CD14-positive monocyte (primary cell): ENCODE data around the gene AKTIP. TPM values are rescaled to one million over a fixed set of nuclear protein-coding genes. Genes with fewer than 3 reads are reported as not detected.

Source experiments
- DNase-seq, 3 donors: peaks; one replicate each; pipeline ENCODE4 v3.0.0-alpha.2; 2011 to 2022
- H2AFZ ChIP-seq: 2 replicates; pipeline ENCODE4 v1.6.0; 2012; ENCODE audit warnings: mild to moderate bottlenecking, low read depth, low read length, inconsistent platforms; ENCODE audit not compliant: insufficient read depth, poor library complexity, severe bottlenecking
- H3K27ac ChIP-seq, 2 donors: 1 replicate in 1 of 2; 2 replicates in 1 of 2; pipeline ENCODE4 v1.5.1; 2012 to 2013; ENCODE audit warnings: low read length in 2 of 2, control low read depth in 1 of 2, inconsistent platforms in 1 of 2, low read depth in 1 of 2, mild to moderate bottlenecking in 1 of 2
- H3K27me3 ChIP-seq, 2 donors: one replicate each; pipeline versions ENCODE4 v1.6.0 to v1.6.1; 2011 to 2013; ENCODE audit warnings: low read length in 2 of 2; ENCODE audit not compliant: control insufficient read depth in 2 of 2, insufficient read depth in 2 of 2
- H3K36me3 ChIP-seq, 2 donors: replicated peaks in 1 of 2; 1 replicate in 1 of 2; 2 replicates in 1 of 2; pipeline versions ENCODE4 v1.5.1 to v1.6.1; 2012 to 2013; ENCODE audit warnings: low read length in 2 of 2, control low read depth in 1 of 2, inconsistent platforms in 1 of 2, mild to moderate bottlenecking in 1 of 2; ENCODE audit not compliant: insufficient read depth in 2 of 2, control insufficient read depth in 1 of 2
- H3K4me1 ChIP-seq, 2 donors: 1 replicate in 1 of 2; 2 replicates in 1 of 2; pipeline versions ENCODE4 v1.5.1 to v1.6.1; 2012 to 2013; ENCODE audit warnings: low read length in 2 of 2, control low read depth in 1 of 2, inconsistent platforms in 1 of 2, mild to moderate bottlenecking in 1 of 2, moderate library complexity in 1 of 2; ENCODE audit not compliant: insufficient read depth in 2 of 2, control insufficient read depth in 1 of 2
- H3K4me2 ChIP-seq: replicated peaks from 2 replicates; pipeline ENCODE3; 2012; ENCODE audit warnings: low read length, moderate library complexity, mild to moderate bottlenecking; ENCODE audit not compliant: poor library complexity, severe bottlenecking; ENCODE audit errors: extremely low read depth
- H3K4me3 ChIP-seq, 3 experiments: fragments of 200-600 bp in 1 of 3; sonication (generic) in 1 of 3; replicated peaks in 1 of 3; 1 replicate in 2 of 3; 2 replicates in 1 of 3; pipeline ENCODE4 v1.5.1; 2011 to 2013; ENCODE audit warnings: low read length in 3 of 3, mild to moderate bottlenecking in 3 of 3, control low read depth in 2 of 3, low read depth in 2 of 3, inconsistent platforms in 1 of 3, moderate library complexity in 1 of 3
- H3K79me2 ChIP-seq: 2 replicates; pipeline ENCODE4 v1.6.0; 2012; ENCODE audit warnings: mild to moderate bottlenecking, control low read depth, inconsistent platforms, low read length, moderate library complexity; ENCODE audit not compliant: insufficient read depth
- H3K9ac ChIP-seq: 2 replicates; pipeline ENCODE4 v1.6.0; 2017; ENCODE audit warnings: low read length, mild to moderate bottlenecking; ENCODE audit not compliant: insufficient read depth, poor library complexity, severe bottlenecking
- H3K9me3 ChIP-seq, 2 donors: replicated peaks in 1 of 2; 1 replicate in 1 of 2; 2 replicates in 1 of 2; pipeline versions ENCODE4 v1.5.1 to v1.6.1; 2012 to 2013; ENCODE audit warnings: low read length in 2 of 2, control low read depth in 1 of 2; ENCODE audit not compliant: control insufficient read depth in 1 of 2, insufficient read depth in 1 of 2
- H4K20me1 ChIP-seq: 2 replicates; pipeline ENCODE4 v1.6.0; 2012; ENCODE audit warnings: mild to moderate bottlenecking, low read length, control low read depth, moderate library complexity; ENCODE audit not compliant: insufficient read depth
- H3K27ac Mint-ChIP-seq, 7 donors: one replicate each; pipeline ENCODE4 v1.8.0; 2020; ENCODE audit warnings: mild to moderate bottlenecking in 7 of 7, mixed read lengths in 7 of 7, moderate library complexity in 6 of 7, inconsistent platforms in 2 of 7
- H3K27me3 Mint-ChIP-seq, 3 donors: one replicate each; pipeline ENCODE4 v1.8.0; 2021 to 2022; ENCODE audit warnings: low read depth in 3 of 3, mild to moderate bottlenecking in 3 of 3, mixed read lengths in 3 of 3, moderate library complexity in 3 of 3, inconsistent platforms in 1 of 3
- H3K36me3 Mint-ChIP-seq, 2 donors: one replicate each; pipeline ENCODE4 v1.8.0; 2020; ENCODE audit warnings: mixed read lengths in 2 of 2, inconsistent platforms in 1 of 2, mild to moderate bottlenecking in 1 of 2
- H3K4me1 Mint-ChIP-seq: one replicate; pipeline ENCODE4 v1.8.0; 2020; ENCODE audit warnings: mild to moderate bottlenecking, mixed read lengths
- H3K4me3 Mint-ChIP-seq, 2 donors: one replicate each; pipeline ENCODE4 v1.8.0; 2020; ENCODE audit warnings: mild to moderate bottlenecking in 2 of 2, mixed read lengths in 2 of 2, moderate library complexity in 1 of 2
- H3K9me3 Mint-ChIP-seq, 7 donors: one replicate each; pipeline ENCODE4 v1.8.0; 2020 to 2022; ENCODE audit warnings: mixed read lengths in 7 of 7, mild to moderate bottlenecking in 6 of 7, moderate library complexity in 6 of 7, inconsistent platforms in 2 of 7
- WGBS: methylation state at CpG from one replicate; pipeline ENCODE4 v1.1.5; 2013; ENCODE audit warnings: missing lambda C conversion rate; ENCODE audit not compliant: insufficient coverage; 5-methylcytosine and 5-hydroxymethylcytosine counted together
- intact Hi-C, 2 donors: fragments of 100-400 bp; cut with micrococcal nuclease; formaldehyde crosslinking; loops; one replicate each; pipeline versions ENCODE4 v1.15.0 to v1.15.1; 2023
- polyA plus RNA-seq, 3 donors: library from polyadenylated mRNA; depleted of rRNA in 1 of 3; unstranded in 2 of 3; stranded (reverse) in 1 of 3; fragments of 300-500 nt in 2 of 3; fragments of >200 nt in 1 of 3; fragmentation: Illumina TruSeq in 2 of 3; gene quantifications; 1 replicate in 2 of 3; 2 replicates in 1 of 3; pipeline ENCODE4 v1.2.3, GENCODE V29; 2012 to 2021
- TF ChIP-seq, protein P1 (sequence below): fragments of 200-600 bp; IDR thresholded peaks from one replicate; pipeline ENCODE4 v1.8.0; 2022; ENCODE audit warnings: antibody characterized with exemption, mild to moderate bottlenecking

AKTIP gene
- polyA plus RNA-seq, 3 donors, result 5.8 to 9.9 (median 8.7) TPM

DNA sequence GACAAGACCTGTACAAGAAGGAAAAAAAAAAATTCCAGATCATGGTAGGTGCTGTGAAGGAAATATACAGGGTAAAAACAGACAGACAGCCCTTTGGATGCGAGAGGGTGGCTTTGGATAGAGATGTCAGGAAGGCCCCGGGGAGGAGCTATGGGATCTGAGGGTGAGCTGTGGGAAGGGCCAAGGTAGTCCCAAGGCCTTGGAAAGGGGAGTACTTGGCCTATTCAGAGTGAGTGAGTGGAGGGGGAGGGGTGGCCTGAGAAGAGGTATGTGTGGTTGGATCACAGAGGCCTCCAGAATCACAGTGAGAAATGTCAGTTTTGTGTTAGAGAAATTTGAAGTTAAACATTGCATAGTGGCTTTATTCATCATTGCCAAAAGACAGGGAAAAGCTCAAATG is 31.2 kb upstream of the AKTIP start:
- TF ChIP-seq, protein P1, sequence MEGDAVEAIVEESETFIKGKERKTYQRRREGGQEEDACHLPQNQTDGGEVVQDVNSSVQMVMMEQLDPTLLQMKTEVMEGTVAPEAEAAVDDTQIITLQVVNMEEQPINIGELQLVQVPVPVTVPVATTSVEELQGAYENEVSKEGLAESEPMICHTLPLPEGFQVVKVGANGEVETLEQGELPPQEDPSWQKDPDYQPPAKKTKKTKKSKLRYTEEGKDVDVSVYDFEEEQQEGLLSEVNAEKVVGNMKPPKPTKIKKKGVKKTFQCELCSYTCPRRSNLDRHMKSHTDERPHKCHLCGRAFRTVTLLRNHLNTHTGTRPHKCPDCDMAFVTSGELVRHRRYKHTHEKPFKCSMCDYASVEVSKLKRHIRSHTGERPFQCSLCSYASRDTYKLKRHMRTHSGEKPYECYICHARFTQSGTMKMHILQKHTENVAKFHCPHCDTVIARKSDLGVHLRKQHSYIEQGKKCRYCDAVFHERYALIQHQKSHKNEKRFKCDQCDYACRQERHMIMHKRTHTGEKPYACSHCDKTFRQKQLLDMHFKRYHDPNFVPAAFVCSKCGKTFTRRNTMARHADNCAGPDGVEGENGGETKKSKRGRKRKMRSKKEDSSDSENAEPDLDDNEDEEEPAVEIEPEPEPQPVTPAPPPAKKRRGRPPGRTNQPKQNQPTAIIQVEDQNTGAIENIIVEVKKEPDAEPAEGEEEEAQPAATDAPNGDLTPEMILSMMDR, result no peak
- Mint-ChIP-seq H3K27ac (peak overlapping the region in 1 of 7 donors; percentile 3), H3K4me3 (no peak overlapping the region), H3K9me3 (peaks cover 0 to 12% (median 3%) of the 10 kb centered on the region in 7 donors), H3K27me3 (peaks cover 0 to 15% (median 5%) of the 10 kb centered on the region in 3 donors), H3K4me1 (no peaks in the 10 kb centered on the region), H3K36me3 (no peaks in the 10 kb centered on the region)
- Histone ChIP-seq H3K4me1 (no peaks in the 10 kb centered on the region), H3K9me3 (no peaks in the 10 kb centered on the region), H3K27me3 (no peaks in the 10 kb centered on the region), H3K36me3 (no peaks in the 10 kb centered on the region), H3K4me3 (no peak overlapping the region), H3K27ac (no peak overlapping the region), H3K9ac (no peak overlapping the region), H4K20me1 (no peaks in the 10 kb centered on the region), H3K4me2 (no peak overlapping the region), H3K79me2 (no peaks in the 10 kb centered on the region), H2AFZ (no peak overlapping the region)
- 100% methylated on average over 1 of the region's 2 CpGs for WGBS
- DNase-seq, result no peak
- intact Hi-C loops, result no loop called here

DNA sequence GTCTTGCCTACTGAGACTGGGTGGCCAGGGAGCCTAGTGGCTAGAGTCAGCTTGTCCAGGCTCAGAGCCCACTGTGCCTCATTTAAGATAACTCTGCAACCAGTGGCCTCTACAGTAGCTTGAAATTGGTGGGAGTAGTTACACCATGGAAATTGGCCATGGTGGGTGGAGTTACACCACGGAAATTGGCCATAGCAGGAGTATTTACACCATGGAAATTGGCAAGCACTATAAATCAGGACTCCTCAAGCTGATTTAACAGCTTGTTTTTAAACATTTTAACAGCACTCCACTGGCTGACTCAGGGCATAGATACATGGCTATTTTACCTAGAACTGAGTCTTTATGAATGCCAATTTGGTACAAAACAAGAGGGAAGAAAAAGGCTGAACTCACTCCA is 27.7 kb upstream of the AKTIP start:
- no peak overlapping the region for H3K27ac ChIP-seq
- H3K9me3 Mint-ChIP-seq, result peaks cover 0 to 2% (median 0%) of the 10 kb centered on the region in 7 donors
- TF ChIP-seq, protein P1, result no peak
- H3K4me1 ChIP-seq, result no peaks in the 10 kb centered on the region
- no peaks in the 10 kb centered on the region for H3K36me3 ChIP-seq
- no peaks in the 10 kb centered on the region for H4K20me1 ChIP-seq
- 71% methylated on average over 1 of the region's 1 CpG for whole genome bisulfite sequencing
- no peak overlapping the region for H2AFZ ChIP-seq
- no peaks in the 10 kb centered on the region for H3K36me3 Mint-ChIP-seq
- H3K27me3 ChIP-seq, result no peaks in the 10 kb centered on the region
- no peak overlapping the region for H3K27ac Mint-ChIP-seq
- intact Hi-C loops, result no loop called here
- H3K4me1 Mint-ChIP-seq, result no peaks in the 10 kb centered on the region
- no peak overlapping the region for H3K9ac ChIP-seq
- H3K4me3 ChIP-seq, result no peak overlapping the region
- no peak overlapping the region for H3K4me3 Mint-ChIP-seq
- H3K27me3 Mint-ChIP-seq, result peaks cover 2 to 13% (median 5%) of the 10 kb centered on the region in 3 donors
- no peaks in the 10 kb centered on the region for H3K79me2 ChIP-seq
- no peaks in the 10 kb centered on the region for H3K9me3 ChIP-seq
- no peak for DNase-seq
- H3K4me2 ChIP-seq, result no peak overlapping the region
